RWPE1 (cell line): Measurements from ENCODE around the gene COL16A1.

Experiments
- CTCF ChIA-PET: fragments of 350-600 bp; sonication (Branson Sonifier 250); formaldehyde crosslinking; extraction: SDS; loops from one replicate; lab custom pipeline; 2021; lab: Yijun Ruan, JAX
- POLR2A ChIA-PET: fragments of 400-600 bp; formaldehyde crosslinking; extraction: SDS; loops from one replicate; lab custom pipeline; 2020; ENCODE audit warnings: antibody characterized with exemption; ENCODE audit not compliant: low non-redundant PET; lab: Yijun Ruan, JAX
- DNase-seq: peaks from one replicate; pipeline ENCODE4 v3.0.0; 2012; ENCODE audit warnings: low spot score
- H3K27ac ChIP-seq: fragments of 450-650 bp; 2 replicates; pipeline ENCODE4 v1.5.1; 2017
- TF ChIP-seq, protein P1 (sequence below): fragments of 450-650 bp; conservative IDR thresholded peaks from 2 replicates; pipeline ENCODE4 v1.5.1; 2017; ENCODE audit warnings: low read depth, mild to moderate bottlenecking

Gene COL16A1

DNA sequence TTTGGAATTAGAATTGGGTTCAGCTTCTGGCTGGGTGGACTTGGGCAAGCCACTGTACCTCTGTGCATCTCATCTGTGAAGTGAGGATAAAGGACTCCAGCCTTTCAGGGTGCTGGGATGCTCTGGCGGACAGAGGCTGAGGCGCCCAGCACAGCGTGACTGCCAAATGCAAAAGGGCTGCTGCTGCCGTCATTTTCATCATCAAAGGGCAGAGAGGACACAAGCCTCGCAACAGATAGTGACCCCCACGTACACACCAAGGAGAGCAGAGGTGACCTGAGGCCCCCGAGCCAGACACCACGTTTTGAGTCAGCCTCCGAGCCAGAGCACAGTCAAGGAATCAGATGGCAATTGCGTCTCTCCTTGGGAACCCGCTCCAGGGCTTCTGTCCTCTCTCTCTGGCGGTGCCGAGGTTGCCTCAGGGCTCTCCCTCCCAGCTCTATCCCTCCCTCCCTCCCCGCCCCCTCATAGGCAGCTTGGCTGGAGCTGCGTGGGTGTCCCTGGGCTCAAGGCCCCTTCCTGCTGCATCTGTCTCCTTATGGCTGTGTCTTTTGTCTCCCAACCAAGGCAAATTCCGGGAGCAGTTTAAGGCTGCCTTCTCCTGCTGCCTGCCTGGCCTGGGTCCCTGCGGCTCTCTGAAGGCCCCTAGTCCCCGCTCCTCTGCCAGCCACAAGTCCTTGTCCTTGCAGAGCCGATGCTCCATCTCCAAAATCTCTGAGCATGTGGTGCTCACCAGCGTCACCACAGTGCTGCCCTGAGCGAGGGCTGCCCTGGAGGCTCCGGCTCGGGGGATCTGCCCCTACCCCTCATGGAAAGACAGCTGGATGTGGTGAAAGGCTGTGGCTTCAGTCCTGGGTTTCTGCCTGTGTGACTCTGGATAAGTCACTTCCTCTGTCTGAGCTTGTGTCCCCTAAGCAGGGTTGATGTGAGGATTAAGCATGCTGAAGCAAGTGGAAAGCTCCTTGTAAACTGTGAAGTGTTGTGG is 77.3 kb downstream of the COL16A1 start:
- H3K27ac ChIP-seq = peak overlapping the region; percentile 98
- TF ChIP-seq, protein P1, sequence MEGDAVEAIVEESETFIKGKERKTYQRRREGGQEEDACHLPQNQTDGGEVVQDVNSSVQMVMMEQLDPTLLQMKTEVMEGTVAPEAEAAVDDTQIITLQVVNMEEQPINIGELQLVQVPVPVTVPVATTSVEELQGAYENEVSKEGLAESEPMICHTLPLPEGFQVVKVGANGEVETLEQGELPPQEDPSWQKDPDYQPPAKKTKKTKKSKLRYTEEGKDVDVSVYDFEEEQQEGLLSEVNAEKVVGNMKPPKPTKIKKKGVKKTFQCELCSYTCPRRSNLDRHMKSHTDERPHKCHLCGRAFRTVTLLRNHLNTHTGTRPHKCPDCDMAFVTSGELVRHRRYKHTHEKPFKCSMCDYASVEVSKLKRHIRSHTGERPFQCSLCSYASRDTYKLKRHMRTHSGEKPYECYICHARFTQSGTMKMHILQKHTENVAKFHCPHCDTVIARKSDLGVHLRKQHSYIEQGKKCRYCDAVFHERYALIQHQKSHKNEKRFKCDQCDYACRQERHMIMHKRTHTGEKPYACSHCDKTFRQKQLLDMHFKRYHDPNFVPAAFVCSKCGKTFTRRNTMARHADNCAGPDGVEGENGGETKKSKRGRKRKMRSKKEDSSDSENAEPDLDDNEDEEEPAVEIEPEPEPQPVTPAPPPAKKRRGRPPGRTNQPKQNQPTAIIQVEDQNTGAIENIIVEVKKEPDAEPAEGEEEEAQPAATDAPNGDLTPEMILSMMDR = no peak
- no peak for DNase-seq
- ChIA-PET POLR2A (interaction anchor here (0.6 kb wide), 1 partner anchor 42 kb away, joined by 5 read pairs; no protein-coding TSS in a partner anchor), CTCF (interaction anchor here (0.5 kb wide), 1 partner anchor 9 kb away, joined by 3 read pairs; no protein-coding TSS in a partner anchor)

DNA sequence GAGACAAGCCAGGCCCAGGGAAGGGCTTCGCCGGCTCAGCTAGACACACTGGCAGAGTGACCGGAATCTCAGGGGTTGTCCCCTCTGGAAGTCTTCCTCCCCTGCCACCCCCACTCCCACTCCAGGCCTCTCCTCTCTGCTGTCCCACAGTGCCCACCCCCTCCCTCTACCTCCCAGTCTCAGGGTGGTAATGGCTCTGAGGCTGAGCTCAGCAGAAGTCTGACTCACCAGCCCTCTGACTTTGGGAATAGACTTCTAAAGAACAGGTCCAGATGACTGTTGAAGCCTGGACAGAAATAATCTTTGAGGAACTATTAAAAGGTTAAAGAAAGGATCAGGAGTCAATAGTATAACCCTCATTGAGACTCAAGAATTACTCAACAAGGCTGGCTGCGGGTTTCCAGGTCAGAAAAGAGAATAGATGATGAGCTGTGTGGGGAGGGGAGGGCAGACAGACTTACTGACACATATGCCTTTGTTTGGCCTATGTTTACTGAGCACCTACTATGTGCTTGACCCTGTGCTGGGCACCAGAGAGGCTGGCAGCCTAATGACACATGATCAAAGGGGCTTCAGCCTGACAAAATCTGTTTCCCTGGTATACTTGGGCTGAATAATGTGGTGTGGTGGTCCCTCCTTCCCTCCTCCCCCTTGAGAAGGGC is 78.1 kb downstream of the COL16A1 start:
- POLR2A ChIA-PET = interaction anchor here (0.6 kb wide), 1 partner anchor 42 kb away, joined by 5 read pairs; no protein-coding TSS in a partner anchor
- CTCF ChIA-PET = no interaction called here
- TF ChIP-seq, protein P1 = no peak

DNA sequence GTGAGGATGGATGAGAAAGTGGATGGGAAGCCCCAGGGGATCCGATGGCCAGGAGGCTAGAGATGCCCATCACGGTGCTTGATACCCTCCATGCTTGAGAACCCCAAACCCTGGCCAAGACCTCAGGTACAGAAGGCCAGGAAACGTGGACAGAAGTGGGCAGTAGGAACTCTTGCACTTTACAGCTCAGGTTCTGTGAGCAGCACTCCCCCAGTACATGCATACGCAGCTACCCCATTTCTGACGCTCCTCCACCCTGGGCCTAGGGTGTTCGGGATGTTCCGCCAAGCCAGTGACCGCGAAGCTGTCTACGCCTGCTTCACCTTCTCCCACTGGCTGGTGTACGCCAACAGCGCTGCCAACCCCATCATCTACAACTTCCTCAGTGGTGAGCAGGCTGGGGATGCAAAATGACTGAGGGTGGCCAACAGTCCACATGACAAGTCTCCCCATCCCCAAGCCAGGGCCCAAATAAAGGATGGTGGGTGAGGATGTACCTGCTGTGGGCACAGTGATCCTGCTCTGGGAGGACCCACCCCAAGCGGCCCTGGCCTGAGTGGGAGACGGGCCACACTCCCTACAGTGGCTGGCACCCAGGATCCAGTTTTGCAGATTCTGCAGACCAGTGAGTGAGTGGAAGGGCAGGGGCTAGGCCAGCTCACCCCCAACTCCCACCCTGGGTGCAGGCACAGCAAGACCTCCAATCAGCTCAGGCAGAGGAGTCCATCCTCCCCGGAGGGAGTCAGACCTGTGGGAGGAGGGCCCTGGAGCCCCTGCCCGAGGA is 78.9 kb downstream of the COL16A1 start:
- POLR2A ChIA-PET = interaction anchor here (0.6 kb wide), 1 partner anchor 210 kb away, joined by 10 read pairs; no protein-coding TSS in a partner anchor
- TF ChIP-seq, protein P1 = no peak
- peak overlapping the region; percentile 98 for H3K27ac ChIP-seq
- DNase-seq = no peak
- CTCF ChIA-PET = no interaction called here

More for the DNA sequence above, 78.1 kb downstream of the COL16A1 start:
- peak overlapping the region; percentile 98 for H3K27ac ChIP-seq
- DNase-seq = no peak

DNA sequence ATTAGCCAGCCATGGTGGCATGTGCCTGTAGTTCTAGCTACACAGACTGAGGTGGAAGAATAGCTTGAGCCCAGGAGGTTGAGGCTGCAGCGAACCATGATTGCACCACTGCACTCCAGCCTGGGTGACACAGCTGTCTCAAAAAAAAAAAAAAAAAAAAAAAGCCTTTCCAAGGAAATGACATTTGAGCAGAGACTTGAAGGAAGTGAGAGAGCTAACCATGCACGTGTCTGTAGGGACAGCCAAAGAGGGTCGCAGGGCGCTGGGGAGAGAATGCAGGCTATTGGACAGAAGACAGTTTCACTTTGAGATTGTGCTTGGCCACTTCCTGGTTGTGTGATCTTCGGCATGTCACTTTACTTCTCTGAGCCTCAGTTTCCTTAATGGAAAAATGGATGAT is 79.5 kb downstream of the COL16A1 start:
- TF ChIP-seq, protein P1 = no peak
- POLR2A ChIA-PET = interaction anchor here (0.6 kb wide), 1 partner anchor 210 kb away, joined by 10 read pairs; no protein-coding TSS in a partner anchor
- CTCF ChIA-PET = no interaction called here
- DNase-seq = no peak
- H3K27ac ChIP-seq = peak overlapping the region; percentile 98

DNA sequence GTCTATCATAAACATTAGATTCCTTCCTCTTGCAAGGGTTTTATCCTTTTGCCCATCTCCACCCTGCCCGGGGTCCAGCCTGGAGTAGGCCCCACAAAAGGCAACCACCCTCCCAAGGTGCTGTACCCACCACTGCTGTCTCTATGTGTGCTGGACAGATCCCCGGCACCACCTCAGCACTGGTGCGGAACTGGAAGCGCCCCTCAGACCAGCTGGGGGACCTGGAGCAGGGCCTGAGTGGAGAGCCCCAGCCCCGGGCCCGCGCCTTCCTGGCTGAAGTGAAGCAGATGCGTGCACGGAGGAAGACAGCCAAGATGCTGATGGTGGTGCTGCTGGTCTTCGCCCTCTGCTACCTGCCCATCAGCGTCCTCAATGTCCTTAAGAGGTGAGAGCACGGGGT is 80.5 kb downstream of the COL16A1 start:
- TF ChIP-seq, protein P1 = no peak
- DNase-seq = no peak
- CTCF ChIA-PET = no interaction called here
- no peak overlapping the region for H3K27ac ChIP-seq
- POLR2A ChIA-PET = no interaction called here
